Naive thymus-derived CD4-positive, alpha-beta T cell (primary cell): Measurements from ENCODE around the gene TTC1. TPM values are rescaled to one million over a fixed set of nuclear protein-coding genes. Genes with fewer than 3 reads are reported as not detected.

Experiments used
- ATAC-seq: fragments of 150-1000 bp; cut with Tn5 transposase; 2 replicates; pipeline ENCODE4 v1.10.0; 2021; ENCODE audit warnings: mild to moderate bottlenecking, moderate library complexity
- CTCF ChIA-PET: fragments of 350-600 bp; sonication (Branson Sonifier 250); formaldehyde crosslinking; loops from one replicate; lab custom pipeline; 2021; ENCODE audit warnings: antibody characterized with exemption; lab: Charles Lee
- POLR2A ChIA-PET: fragments of 350-600 bp; sonication (Branson Sonifier 250); formaldehyde crosslinking; loops from one replicate; lab custom pipeline; 2021; ENCODE audit warnings: antibody characterized with exemption, inconsistent platforms; lab: Charles Lee
- DNase-seq, 9 donors: peaks; one replicate each; pipeline versions ENCODE4 v3.0.0 to v3.0.0-alpha.2; 2020 to 2022; ENCODE audit warnings: mixed read lengths in 1 of 9
- H3K27ac ChIP-seq: one replicate; pipeline ENCODE4 v1.7.0; 2013; ENCODE audit warnings: mild to moderate bottlenecking, low read depth, low read length, moderate library complexity
- H3K27me3 ChIP-seq, 2 donors: one replicate each; pipeline ENCODE4 v1.7.0; 2013; ENCODE audit warnings: low read length in 2 of 2, mild to moderate bottlenecking in 2 of 2, moderate library complexity in 2 of 2; ENCODE audit not compliant: control insufficient read depth in 2 of 2, insufficient read depth in 2 of 2
- H3K36me3 ChIP-seq, 3 experiments: 1 replicate in 2 of 3; 2 replicates in 1 of 3; pipeline ENCODE4 v1.7.0; 2013; ENCODE audit warnings: low read length in 3 of 3, mild to moderate bottlenecking in 3 of 3, moderate library complexity in 1 of 3; ENCODE audit not compliant: insufficient read depth in 3 of 3, control insufficient read depth in 2 of 3
- H3K4me1 ChIP-seq, 2 donors: one replicate each; pipeline ENCODE4 v1.7.0; 2013; ENCODE audit warnings: low read length in 2 of 2, mild to moderate bottlenecking in 2 of 2, moderate library complexity in 1 of 2; ENCODE audit not compliant: control insufficient read depth in 2 of 2, insufficient read depth in 2 of 2
- H3K4me3 ChIP-seq: 2 replicates; pipeline ENCODE4 v1.7.0; 2013; ENCODE audit warnings: mild to moderate bottlenecking, low read length
- H3K9me3 ChIP-seq, 3 experiments: 1 replicate in 2 of 3; 2 replicates in 1 of 3; pipeline ENCODE4 v1.7.0; 2013; ENCODE audit warnings: low read length in 3 of 3; ENCODE audit not compliant: control insufficient read depth in 2 of 3
- H3K27ac Mint-ChIP-seq, 9 donors: one replicate each; pipeline ENCODE4 v1.8.0; 2020 to 2022; ENCODE audit warnings: mixed read lengths in 9 of 9, mild to moderate bottlenecking in 8 of 9, moderate library complexity in 5 of 9, inconsistent platforms in 2 of 9
- H3K27me3 Mint-ChIP-seq, 5 donors: one replicate each; pipeline ENCODE4 v1.8.0; 2021 to 2022; ENCODE audit warnings: mixed read lengths in 5 of 5, mild to moderate bottlenecking in 1 of 5
- H3K36me3 Mint-ChIP-seq, 5 donors: one replicate each; pipeline ENCODE4 v1.8.0; 2020 to 2022; ENCODE audit warnings: mixed read lengths in 5 of 5, mild to moderate bottlenecking in 3 of 5, inconsistent platforms in 1 of 5
- H3K4me1 Mint-ChIP-seq, 7 donors: one replicate each; pipeline ENCODE4 v1.8.0; 2020 to 2022; ENCODE audit warnings: mixed read lengths in 7 of 7, mild to moderate bottlenecking in 3 of 7, inconsistent platforms in 1 of 7
- H3K4me3 Mint-ChIP-seq, 10 donors: one replicate each; pipeline ENCODE4 v1.8.0; 2020 to 2022; ENCODE audit warnings: mild to moderate bottlenecking in 10 of 10, mixed read lengths in 10 of 10, moderate library complexity in 6 of 10, inconsistent platforms in 2 of 10
- H3K9me3 Mint-ChIP-seq, 11 donors: one replicate each; pipeline ENCODE4 v1.8.0; 2020 to 2022; ENCODE audit warnings: mixed read lengths in 11 of 11, mild to moderate bottlenecking in 4 of 11, inconsistent platforms in 1 of 11, moderate library complexity in 1 of 11
- intact Hi-C, 2 donors: fragments of 100-400 bp; cut with micrococcal nuclease; formaldehyde crosslinking; loops; one replicate each; pipeline ENCODE4 v1.15.1; 2023
- polyA plus RNA-seq, 2 donors: library from polyadenylated mRNA; unstranded; fragments of 300-500 nt; fragmentation: Illumina TruSeq; gene quantifications; one replicate each; pipeline ENCODE4 v1.2.3, GENCODE V29; 2021
- total RNA-seq, 6 experiments: library from RNA in 5 of 6; stranded (reverse) in 5 of 6; gene quantifications; 1 replicate in 5 of 6; 2 replicates in 1 of 6; pipeline ENCODE4 v1.2.3 and lab custom pipeline; 2021 to 2026

Gene TTC1
- total and polyA plus RNA-seq, 7 experiments from 2014 or later = 24.3 to 86.4 (median 41.8) TPM

DNA sequence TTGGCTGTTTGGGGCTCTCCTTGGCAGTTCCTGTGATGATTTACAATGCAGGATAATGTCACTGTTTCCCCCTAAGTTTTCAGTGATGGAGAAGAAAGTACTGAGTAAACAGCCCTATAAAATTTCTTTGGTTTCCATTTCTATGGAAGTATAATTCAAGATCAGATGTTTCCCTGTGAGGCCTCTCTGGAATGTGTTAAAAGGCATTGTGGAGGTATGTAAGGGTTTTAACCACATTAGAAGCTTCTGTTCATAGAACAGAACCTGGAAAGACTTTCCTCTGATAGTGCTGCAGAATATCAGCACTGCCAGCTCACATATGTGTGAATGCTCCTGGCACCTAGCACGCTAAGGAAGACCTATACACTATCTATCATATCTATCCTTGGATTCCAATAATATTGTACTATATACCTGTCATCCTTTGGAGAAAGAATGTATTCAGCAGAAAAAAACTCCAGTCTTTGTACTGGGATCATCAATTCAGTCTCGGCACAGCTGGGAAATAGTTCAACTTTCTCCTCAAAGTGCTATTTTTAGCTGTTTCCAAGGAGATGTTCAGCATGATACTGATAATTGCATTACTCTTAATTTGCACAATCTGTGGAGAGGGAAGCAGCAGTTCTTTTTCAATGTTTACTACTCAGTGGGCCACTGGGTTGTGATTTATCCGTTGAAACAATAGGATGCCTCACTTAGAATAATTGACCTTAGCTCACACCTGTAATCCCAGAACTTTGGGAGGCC is 21.9 kb downstream of the TTC1 start:
- Histone ChIP-seq H3K4me3 (no peak overlapping the region), H3K27ac (no peak overlapping the region), H3K36me3 (peaks cover 0 to 27% (median 0%) of the 10 kb centered on the region in 3 experiments), H3K4me1 (no peaks in the 10 kb centered on the region), H3K27me3 (no peaks in the 10 kb centered on the region), H3K9me3 (no peaks in the 10 kb centered on the region)
- Mint-ChIP-seq H3K27ac (peak overlapping the region in 1 of 9 donors; percentile 51), H3K4me3 (no peak overlapping the region), H3K4me1 (peaks cover 16 to 38% (median 32%) of the 10 kb centered on the region in 7 donors), H3K9me3 (peaks cover 0 to 4% (median 0%) of the 10 kb centered on the region in 11 donors), H3K27me3 (no peaks in the 10 kb centered on the region), H3K36me3 (peaks cover 2 to 49% (median 24%) of the 10 kb centered on the region in 5 donors)
- intact Hi-C loops = no loop called here
- ChIA-PET POLR2A (no interaction called here), CTCF (interaction anchor here (1.2 to 3.1 kb wide), 2 partner anchors 9 to 44 kb away, joined by 4 to 11 read pairs; no protein-coding TSS in a partner anchor)
- ATAC-seq (no peak), DNase-seq (no peak)

- no peaks in the 10 kb centered on the region for H3K27me3 Mint-ChIP-seq
- ChIA-PET CTCF (interaction anchor here (1.1 kb wide), 1 partner anchor 9 kb away, joined by 6 read pairs; no protein-coding TSS in a partner anchor), POLR2A (no interaction called here)
- peak overlapping the region in 1 of 9 donors; percentile 67 for H3K27ac Mint-ChIP-seq
- H3K4me3 Mint-ChIP-seq = no peak overlapping the region
- peak; percentile 12 for ATAC-seq
- no peaks in the 10 kb centered on the region for H3K27me3 ChIP-seq
- peaks cover 4 to 55% (median 23%) of the 10 kb centered on the region in 5 donors for H3K36me3 Mint-ChIP-seq
- no peak for DNase-seq
- intact Hi-C loops = no loop called here
- H3K4me1 Mint-ChIP-seq = peaks cover 0 to 28% (median 17%) of the 10 kb centered on the region in 7 donors
- no peak overlapping the region for H3K4me3 ChIP-seq
- no peaks in the 10 kb centered on the region for H3K9me3 ChIP-seq
- H3K36me3 ChIP-seq = peaks cover 0 to 46% (median 8%) of the 10 kb centered on the region in 3 experiments
- H3K4me1 ChIP-seq = no peaks in the 10 kb centered on the region
- no peak overlapping the region for H3K27ac ChIP-seq
- H3K9me3 Mint-ChIP-seq = peaks cover 0 to 4% (median 0%) of the 10 kb centered on the region in 11 donors
These were observed 24.8 kb downstream of the TTC1 start for GRCh38 chr5:160033546-160034252.

DNA sequence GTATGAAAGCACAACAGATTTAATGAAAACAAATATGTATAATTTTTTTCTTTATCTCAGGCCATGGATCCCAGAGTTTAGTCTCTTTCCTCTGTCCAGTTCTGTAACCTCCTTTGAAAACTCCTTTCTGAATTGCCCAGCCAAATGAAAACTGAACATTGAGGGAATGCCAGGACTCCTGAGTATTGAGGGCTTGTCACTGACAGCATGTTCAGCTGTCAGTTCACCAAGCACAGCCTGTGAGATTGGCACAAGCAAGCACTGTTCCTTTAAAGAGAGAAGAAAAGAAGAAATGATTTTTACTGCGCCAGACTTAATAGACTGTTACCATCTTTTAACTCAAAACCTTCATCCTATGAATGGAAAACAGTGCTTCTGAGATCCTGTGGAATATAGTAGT is 27.3 kb downstream of the TTC1 start:
- peaks cover 0 to 4% (median 0%) of the 10 kb centered on the region in 11 donors for H3K9me3 Mint-ChIP-seq
- H3K9me3 ChIP-seq = no peaks in the 10 kb centered on the region
- no peaks in the 10 kb centered on the region for H3K27me3 ChIP-seq
- no peak for DNase-seq
- H3K27ac ChIP-seq = no peak overlapping the region
- peak overlapping the region in 1 of 9 donors; percentile 23 for H3K27ac Mint-ChIP-seq
- peaks cover 4 to 47% (median 24%) of the 10 kb centered on the region in 5 donors for H3K36me3 Mint-ChIP-seq
- intact Hi-C loops = no loop called here
- ChIA-PET POLR2A (no interaction called here), CTCF (interaction anchor here (0.9 to 1.7 kb wide), 3 partner anchors 9 to 312 kb away, joined by 3 to 5 read pairs (median 3); no protein-coding TSS in a partner anchor)
- peaks cover 0 to 20% (median 10%) of the 10 kb centered on the region in 7 donors for H3K4me1 Mint-ChIP-seq
- no peaks in the 10 kb centered on the region for H3K27me3 Mint-ChIP-seq
- H3K4me1 ChIP-seq = no peaks in the 10 kb centered on the region
- ATAC-seq = no peak
- H3K4me3 ChIP-seq = no peak overlapping the region
- no peak overlapping the region for H3K4me3 Mint-ChIP-seq
- H3K36me3 ChIP-seq = peaks cover 0 to 42% (median 8%) of the 10 kb centered on the region in 3 experiments

DNA sequence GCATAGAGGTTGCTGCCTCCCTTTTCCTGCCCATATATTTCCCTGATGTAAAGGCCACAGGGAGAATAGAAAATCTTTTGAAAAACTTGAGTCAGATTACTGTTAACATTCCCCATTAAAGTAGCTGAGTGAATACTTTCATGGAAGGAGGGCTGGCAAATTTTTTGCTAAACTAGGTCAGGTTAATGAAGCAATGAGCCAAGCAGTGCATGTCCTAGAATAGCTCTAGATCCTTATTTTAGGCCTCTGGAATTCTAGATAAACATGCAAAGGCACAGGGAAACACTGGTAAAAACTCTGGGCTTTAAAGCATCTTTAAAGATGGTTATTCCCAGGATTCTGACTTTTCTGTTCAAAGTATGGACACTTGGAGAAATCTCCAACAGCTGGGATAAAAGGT is 27.9 kb downstream of the TTC1 start:
- Histone ChIP-seq H3K9me3 (no peaks in the 10 kb centered on the region), H3K4me1 (no peaks in the 10 kb centered on the region), H3K4me3 (no peak overlapping the region), H3K27me3 (no peaks in the 10 kb centered on the region), H3K36me3 (peaks cover 0 to 46% (median 8%) of the 10 kb centered on the region in 3 experiments), H3K27ac (no peak overlapping the region)
- intact Hi-C loops = no loop called here
- no peak for DNase-seq
- H3K36me3 Mint-ChIP-seq = peaks cover 4 to 46% (median 24%) of the 10 kb centered on the region in 5 donors
- ChIA-PET CTCF (interaction anchor here (0.9 to 1.7 kb wide), 3 partner anchors 9 to 312 kb away, joined by 3 to 5 read pairs (median 3); no protein-coding TSS in a partner anchor), POLR2A (interaction anchor here (0.6 kb wide), 1 partner anchor 19 kb away, joined by 3 read pairs; no protein-coding TSS in a partner anchor)
- peaks cover 0 to 20% (median 10%) of the 10 kb centered on the region in 7 donors for H3K4me1 Mint-ChIP-seq
- no peaks in the 10 kb centered on the region for H3K27me3 Mint-ChIP-seq
- no peak for ATAC-seq
- no peak overlapping the region for H3K4me3 Mint-ChIP-seq
- H3K9me3 Mint-ChIP-seq = peaks cover 0 to 4% (median 0%) of the 10 kb centered on the region in 11 donors
- no peak overlapping the region for H3K27ac Mint-ChIP-seq

- intact Hi-C loops = no loop called here
- Mint-ChIP-seq H3K27me3 (no peaks in the 10 kb centered on the region), H3K4me1 (peaks cover 0 to 8% (median 0%) of the 10 kb centered on the region in 7 donors), H3K36me3 (peaks cover 4 to 57% (median 22%) of the 10 kb centered on the region in 5 donors), H3K27ac (peak overlapping the region in 1 of 9 donors; percentile 7), H3K4me3 (no peak overlapping the region), H3K9me3 (no peaks in the 10 kb centered on the region)
- ChIA-PET CTCF (no interaction called here), POLR2A (no interaction called here)
- ATAC-seq = no peak
- Histone ChIP-seq H3K27me3 (no peaks in the 10 kb centered on the region), H3K4me1 (no peaks in the 10 kb centered on the region), H3K27ac (no peak overlapping the region), H3K4me3 (no peak overlapping the region), H3K36me3 (peaks cover 0 to 55% (median 8%) of the 10 kb centered on the region in 3 experiments), H3K9me3 (no peaks in the 10 kb centered on the region)
- DNase-seq = no peak
These were observed 31.0 kb downstream of the TTC1 start for GRCh38 chr5:160039810-160040470.

DNA sequence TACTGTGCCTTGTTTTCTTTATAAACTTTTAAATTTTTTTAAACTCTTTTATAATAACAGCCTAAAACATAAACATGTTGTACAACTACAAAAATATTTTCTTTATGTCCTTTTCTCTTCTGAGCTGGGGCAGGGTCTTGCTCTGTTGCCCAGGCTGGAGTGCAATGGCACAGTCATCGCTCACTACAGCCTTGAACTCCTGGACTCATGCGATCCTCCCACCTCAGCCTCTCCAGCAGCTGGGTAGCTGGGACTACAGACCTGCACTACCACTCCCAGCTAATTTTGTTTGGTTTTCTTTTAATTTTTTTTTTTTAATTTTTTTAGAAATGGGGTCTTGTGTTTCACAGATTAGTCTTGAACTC is 31.5 kb downstream of the TTC1 start:
- Histone ChIP-seq H3K27ac (no peak overlapping the region), H3K4me1 (no peaks in the 10 kb centered on the region), H3K27me3 (no peaks in the 10 kb centered on the region), H3K9me3 (no peaks in the 10 kb centered on the region), H3K36me3 (peaks cover 0 to 54% (median 8%) of the 10 kb centered on the region in 3 experiments), H3K4me3 (no peak overlapping the region)
- DNase-seq (no peak), ATAC-seq (no peak)
- Mint-ChIP-seq H3K4me3 (no peak overlapping the region), H3K27ac (peak overlapping the region in 1 of 9 donors; percentile 7), H3K27me3 (no peaks in the 10 kb centered on the region), H3K9me3 (no peaks in the 10 kb centered on the region), H3K36me3 (peaks cover 4 to 53% (median 22%) of the 10 kb centered on the region in 5 donors), H3K4me1 (peaks cover 0 to 4% (median 0%) of the 10 kb centered on the region in 7 donors)
- ChIA-PET POLR2A (no interaction called here), CTCF (no interaction called here)
- intact Hi-C loops = no loop called here
